ENCODE data around the gene LHX1. TPM values are rescaled to one million over a fixed set of nuclear protein-coding genes. Genes with fewer than 3 reads are reported as not detected.

Gene LHX1
- total and polyA plus RNA-seq, 10 donors, result not detected

GRCh38 chr17:36947922-36948716 is 10.8 kb downstream of the LHX1 start:
- DNase-seq, result no peak
- WGBS, 5 donors, result 1 to 4% (median 2%) methylated on average over 21 to 26 of the region's 26 CpGs
- no peak for TF ChIP-seq POLR2A (IDR thresholded peaks at IDR 0.05)
- no peak for TF ChIP-seq POLR2AphosphoS5 (IDR thresholded peaks at IDR 0.05)
- TF ChIP-seq, protein P1, sequence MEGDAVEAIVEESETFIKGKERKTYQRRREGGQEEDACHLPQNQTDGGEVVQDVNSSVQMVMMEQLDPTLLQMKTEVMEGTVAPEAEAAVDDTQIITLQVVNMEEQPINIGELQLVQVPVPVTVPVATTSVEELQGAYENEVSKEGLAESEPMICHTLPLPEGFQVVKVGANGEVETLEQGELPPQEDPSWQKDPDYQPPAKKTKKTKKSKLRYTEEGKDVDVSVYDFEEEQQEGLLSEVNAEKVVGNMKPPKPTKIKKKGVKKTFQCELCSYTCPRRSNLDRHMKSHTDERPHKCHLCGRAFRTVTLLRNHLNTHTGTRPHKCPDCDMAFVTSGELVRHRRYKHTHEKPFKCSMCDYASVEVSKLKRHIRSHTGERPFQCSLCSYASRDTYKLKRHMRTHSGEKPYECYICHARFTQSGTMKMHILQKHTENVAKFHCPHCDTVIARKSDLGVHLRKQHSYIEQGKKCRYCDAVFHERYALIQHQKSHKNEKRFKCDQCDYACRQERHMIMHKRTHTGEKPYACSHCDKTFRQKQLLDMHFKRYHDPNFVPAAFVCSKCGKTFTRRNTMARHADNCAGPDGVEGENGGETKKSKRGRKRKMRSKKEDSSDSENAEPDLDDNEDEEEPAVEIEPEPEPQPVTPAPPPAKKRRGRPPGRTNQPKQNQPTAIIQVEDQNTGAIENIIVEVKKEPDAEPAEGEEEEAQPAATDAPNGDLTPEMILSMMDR (IDR thresholded peaks at IDR 0.05 in 8 of 11, conservative IDR thresholded peaks at IDR 0.05 in 3 of 11), result no peak
- H3K4me1 ChIP-seq, result peaks cover 17 to 60% (median 41%) of the 10 kb centered on the region in 6 donors
- intact Hi-C loops (cut with DNase I; ENCODE audit: low total_unique reads), result no loop called here
- H3K4me3 ChIP-seq, result peak overlapping the region; percentile 61 to 93 (median 84)
- no peaks in the 10 kb centered on the region for H3K9me3 ChIP-seq
- peaks cover 5 to 49% (median 47%) of the 10 kb centered on the region in 7 donors for H3K27me3 ChIP-seq (replicated peaks in 1 of 7)
- peaks cover 0 to 29% (median 14%) of the 10 kb centered on the region in 6 donors for H3K36me3 ChIP-seq
- peak overlapping the region; percentile 82 to 95 (median 90) for H3K27ac ChIP-seq

- WGBS, 5 donors, result 0 to 1% (median 0%) methylated on average over 44 to 90 of the region's 90 CpGs
Measured at GRCh38 chr17:36948717-36949460, 11.6 kb downstream of the LHX1 start, which contains the start of gene AATF. Gene AATF (plus strand): TSS chr17:36948954. CDS start chr17:36949126, 172 bp downstream.

DNA sequence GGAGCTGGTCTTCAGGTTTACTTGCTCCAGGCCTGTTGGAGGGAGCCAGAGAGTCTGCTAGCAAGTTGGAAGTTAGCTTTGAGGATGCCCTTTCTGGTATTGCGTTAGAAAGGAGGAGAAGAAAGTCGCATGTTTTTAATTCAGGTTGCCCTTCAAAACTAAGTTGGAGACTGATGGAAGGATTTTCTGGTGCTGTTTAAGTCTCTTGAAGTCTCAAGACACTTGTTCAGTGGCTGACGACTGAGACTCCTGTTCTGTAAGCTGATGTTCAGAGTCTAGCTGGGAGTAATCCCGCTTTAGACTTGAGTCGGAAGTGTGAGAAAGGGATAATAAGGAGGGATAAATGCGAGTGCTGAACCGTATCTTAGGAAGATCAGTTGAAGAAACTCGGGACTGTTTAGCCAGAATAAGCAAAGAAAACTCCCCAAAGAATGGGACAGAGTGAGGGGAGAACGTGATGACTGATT is 12.2 kb downstream of the LHX1 start:
- WGBS, 5 donors, result 14 to 23% (median 19%) methylated on average over 9 of the region's 9 CpGs
- Histone ChIP-seq H3K9me3 (no peaks in the 10 kb centered on the region), H3K36me3 (peaks cover 2 to 43% (median 27%) of the 10 kb centered on the region in 6 donors), H3K4me3 (peak overlapping the region; percentile 61 to 93 (median 84)), H3K27me3 (replicated peaks in 1 of 7) (peaks cover 0 to 35% (median 33%) of the 10 kb centered on the region in 7 donors), H3K27ac (peak overlapping the region; percentile 82 to 95 (median 90)), H3K4me1 (peaks cover 17 to 59% (median 40%) of the 10 kb centered on the region in 6 donors)
- TF ChIP-seq, protein P1 (IDR thresholded peaks at IDR 0.05 in 8 of 11, conservative IDR thresholded peaks at IDR 0.05 in 3 of 11), result no peak
- TF ChIP-seq POLR2AphosphoS5 (IDR thresholded peaks at IDR 0.05), result no peak
- TF ChIP-seq POLR2A (IDR thresholded peaks at IDR 0.05), result no peak
- DNase-seq, result no peak
- intact Hi-C loops (cut with DNase I; ENCODE audit: low total_unique reads), result no loop called here

More at GRCh38 chr17:36948717-36949460, 11.6 kb downstream of the LHX1 start, which contains the start of gene AATF:
- H3K36me3 ChIP-seq, result peaks cover 0 to 37% (median 21%) of the 10 kb centered on the region in 6 donors
- peaks cover 17 to 59% (median 40%) of the 10 kb centered on the region in 6 donors for H3K4me1 ChIP-seq
- H3K4me3 ChIP-seq, result peak within 1 kb of the TSS; percentile 61 to 93 (median 84)
- no peaks in the 10 kb centered on the region for H3K9me3 ChIP-seq
- intact Hi-C loops (cut with DNase I; ENCODE audit: low total_unique reads), result no loop called here
- TF ChIP-seq POLR2A (IDR thresholded peaks at IDR 0.05) (peak in 2 of 3 donors; percentile 15 to 29), POLR2AphosphoS5 (IDR thresholded peaks at IDR 0.05) (peak; percentile 95 to 99 (median 96))
- TF ChIP-seq, protein P1 (IDR thresholded peaks at IDR 0.05 in 8 of 11, conservative IDR thresholded peaks at IDR 0.05 in 3 of 11), result peak in 2 of 11 experiments; percentile 12 to 13
- peaks cover 0 to 41% (median 39%) of the 10 kb centered on the region in 7 donors for H3K27me3 ChIP-seq (replicated peaks in 1 of 7)
- peak within 1 kb of the TSS; percentile 82 to 95 (median 90) for H3K27ac ChIP-seq
- DNase-seq, result peak; percentile 99
